H4 (cell line): ENCODE results near the gene LCOR. TPM values are rescaled to one million over a fixed set of nuclear protein-coding genes. Genes with fewer than 3 reads are reported as not detected.
"Not testable (repeated sequence)": the region's sequence is repeated elsewhere in the genome, so short reads cannot be mapped to it uniquely, and the experiment has no call there.

Experiments
- DNase-seq: peaks from one replicate; pipeline ENCODE4 v3.0.0-alpha.2; 2015; ENCODE audit warnings: low spot score
- total RNA-seq: library from RNA; depleted of rRNA; stranded (reverse); fragments of >200 nt; shearing (Covaris generic); gene quantifications from 2 replicates; pipeline ENCODE4 v1.2.3, GENCODE V29; 2014; rRNA removed

Gene LCOR
- total RNA-seq, 1 experiment from 2014 or later = 6.4 TPM

DNA sequence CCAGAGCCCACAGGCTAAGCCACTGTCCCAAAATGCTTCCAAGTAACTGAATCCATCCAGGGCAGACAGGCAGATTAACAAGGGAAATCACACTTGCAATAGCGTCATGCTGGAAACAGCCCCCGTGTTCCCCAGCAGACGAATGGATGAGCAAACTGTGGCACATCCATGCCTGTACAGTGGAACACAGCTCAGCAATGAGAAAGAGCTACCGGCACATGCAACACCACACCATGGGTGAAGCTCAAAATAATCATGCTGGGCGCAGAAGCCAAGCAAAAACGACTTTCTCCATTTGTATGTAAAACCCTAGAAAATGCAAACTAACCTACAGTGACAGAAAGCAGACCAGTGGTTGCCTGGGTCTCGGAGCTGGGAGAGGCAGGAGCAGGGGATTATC lies 200.5 kb downstream of the LCOR start:
- no peak for DNase-seq

GRCh38 chr10:97033841-97034240 lies 201.7 kb downstream of the LCOR start:
- DNase-seq = not testable (repeated sequence)

GRCh38 chr10:97034301-97034700 lies 202.2 kb downstream of the LCOR start:
- no peak for DNase-seq

DNA sequence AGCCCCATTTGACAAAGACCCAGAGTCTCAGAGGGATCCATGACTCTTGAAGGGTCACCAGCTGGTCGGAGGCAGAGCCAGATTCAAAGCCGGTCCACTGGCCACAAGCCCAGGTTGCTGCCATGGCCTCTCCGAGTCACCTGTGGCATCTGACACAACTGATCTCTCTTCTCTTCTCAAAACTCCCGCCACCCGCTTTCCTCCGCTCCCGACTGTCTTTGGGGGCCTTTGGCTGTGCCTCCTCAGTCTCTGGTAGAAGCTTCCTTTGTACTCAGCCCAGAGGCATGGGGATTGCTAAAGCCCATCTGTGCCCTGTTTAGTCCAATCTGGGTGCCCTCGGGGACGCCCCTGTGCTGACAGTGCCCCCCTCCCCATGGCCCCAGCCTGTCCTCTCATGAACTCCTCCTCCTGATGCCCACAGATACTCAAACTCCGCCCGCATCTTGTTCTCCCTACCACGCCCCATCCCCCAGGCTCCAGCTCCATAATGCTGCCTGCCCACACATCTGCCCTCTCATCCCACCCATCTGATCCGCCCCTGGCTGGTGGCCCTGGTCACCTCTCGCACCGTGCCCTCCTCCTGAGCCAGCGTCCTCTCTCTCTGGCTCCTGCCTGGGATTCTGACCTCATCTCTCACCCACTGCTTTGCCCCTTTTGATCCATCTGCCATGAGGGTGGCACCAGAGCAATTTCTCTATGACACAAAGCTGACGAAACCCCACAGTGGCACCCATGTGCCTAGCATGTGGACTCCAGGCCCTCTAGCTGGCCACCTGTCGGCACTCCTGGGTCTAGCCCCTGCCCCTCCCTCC lies 203.1 kb downstream of the LCOR start:
- no peak for DNase-seq

- peak; percentile 80 for DNase-seq
Measured at GRCh38 chr10:97037365-97038361, 205.6 kb downstream of the LCOR start.

GRCh38 chr10:97038688-97039087 lies 206.6 kb downstream of the LCOR start:
- DNase-seq = no peak

GRCh38 chr10:97039538-97040247 lies 207.6 kb downstream of the LCOR start:
- no peak for DNase-seq

DNA sequence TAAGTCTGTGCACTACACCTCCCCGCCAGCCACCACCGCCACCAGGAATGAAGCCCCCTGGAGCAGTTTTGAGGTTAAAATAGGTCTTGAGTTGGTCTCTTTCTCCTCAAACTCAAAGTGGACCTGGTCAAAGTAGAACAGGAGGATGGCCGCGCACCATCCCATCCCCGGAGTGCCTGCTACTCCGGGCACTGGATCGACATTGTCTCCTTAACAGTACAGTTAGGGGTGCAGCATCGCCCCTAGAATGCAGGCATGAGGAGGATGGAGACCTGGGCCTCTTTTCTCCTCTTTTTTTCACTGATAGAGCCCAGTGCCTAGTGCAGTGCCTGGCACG lies 208.1 kb downstream of the LCOR start:
- no peak for DNase-seq

- no peak for DNase-seq
Measured at GRCh38 chr10:97040706-97041105, 208.6 kb downstream of the LCOR start.

GRCh38 chr10:97042081-97042480 lies 210.0 kb downstream of the LCOR start:
- DNase-seq = no peak

DNA sequence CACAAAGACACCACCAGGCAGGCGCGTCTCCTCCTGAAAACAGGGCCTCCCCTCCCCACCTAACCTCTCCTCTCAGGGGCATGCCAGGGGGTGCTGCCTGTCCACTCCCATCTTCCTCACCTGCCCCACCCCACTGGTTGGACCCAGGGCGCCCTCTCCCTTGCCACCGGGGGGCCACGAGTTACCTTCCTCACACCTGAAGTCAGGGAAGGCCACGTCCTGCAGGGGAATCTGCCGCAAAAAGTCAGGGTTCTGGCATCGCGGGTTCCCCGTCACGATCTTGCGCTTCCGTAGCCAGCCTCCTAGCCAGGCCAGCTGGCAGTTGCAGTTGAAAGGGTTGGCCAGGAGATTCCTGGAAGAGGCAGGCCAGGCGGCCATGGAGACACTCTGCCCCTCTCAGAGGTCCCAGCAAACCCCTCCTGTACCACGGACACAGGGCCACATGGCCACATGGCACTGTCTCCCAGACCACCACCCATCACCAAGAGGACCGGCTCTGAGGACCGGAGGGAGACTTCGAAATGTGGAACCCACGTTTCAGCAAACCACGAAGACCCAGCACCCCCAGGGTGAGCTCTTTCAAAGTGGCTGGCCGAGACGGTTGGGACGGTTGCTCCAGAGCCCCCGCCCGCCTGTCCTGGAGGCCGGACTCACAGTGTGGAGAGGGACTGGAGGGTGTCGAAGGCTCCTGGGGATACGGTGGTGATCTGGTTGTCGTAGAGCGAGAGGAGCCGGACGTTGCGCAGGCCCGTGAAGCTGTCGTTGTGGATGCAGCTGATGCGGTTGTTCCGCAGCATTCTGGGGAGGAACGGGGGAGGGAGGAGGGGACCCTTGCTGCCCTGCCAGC lies 210.8 kb downstream of the LCOR start:
- DNase-seq = no peak

DNA sequence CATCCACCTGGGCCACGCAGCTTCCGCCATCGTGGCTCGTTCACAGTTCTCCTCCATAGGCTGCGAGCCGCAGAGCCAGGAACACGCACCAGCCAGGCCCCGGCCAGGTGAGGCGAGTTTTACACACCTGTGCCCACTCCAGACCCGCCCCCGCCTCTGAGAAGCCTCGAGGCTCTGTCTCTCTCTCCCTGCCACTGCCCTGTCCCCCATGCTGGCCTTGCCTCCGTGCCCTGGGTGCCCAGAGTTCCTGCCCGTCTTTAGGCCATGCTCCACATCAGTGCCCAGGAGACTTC lies 211.4 kb downstream of the LCOR start:
- no peak for DNase-seq

Other genes starting within 250 kb of the LCOR start
- gene TM9SF3, start 245.3 kb upstream of the LCOR start, total RNA-seq = 44.1 and 72.4 TPM in 2 replicates
- gene PIK3AP1, start 111.8 kb upstream of the LCOR start, total RNA-seq = 0.43 TPM in 1 of 2 replicates, not detected in the other